Left renal cortex interstitium (tissue), 4 donors: ENCODE results near the gene B3GNT2. TPM values are rescaled to one million over a fixed set of nuclear protein-coding genes. Genes with fewer than 3 reads are reported as not detected.
"Not testable (repeated sequence)": the region's sequence is repeated elsewhere in the genome, so short reads cannot be mapped to it uniquely, and the experiment has no call there.

Experiments used
- DNase-seq, 4 donors: peaks; one replicate each; pipeline ENCODE4 v3.0.0-alpha.2; 2013; ENCODE audit warnings: low read depth in 4 of 4, low spot score in 2 of 4, missing footprints in 1 of 4
- polyA plus RNA-seq, 4 donors: library from polyadenylated mRNA; unstranded; fragments of 120-200 nt; gene quantifications; one replicate each; pipeline ENCODE4 v1.2.1, GENCODE V29; 2013; ENCODE audit not compliant: insufficient read length in 4 of 4

B3GNT2 gene
- polyA plus RNA-seq, 4 donors: 26.0 to 36.7 (median 32.6) TPM

DNA sequence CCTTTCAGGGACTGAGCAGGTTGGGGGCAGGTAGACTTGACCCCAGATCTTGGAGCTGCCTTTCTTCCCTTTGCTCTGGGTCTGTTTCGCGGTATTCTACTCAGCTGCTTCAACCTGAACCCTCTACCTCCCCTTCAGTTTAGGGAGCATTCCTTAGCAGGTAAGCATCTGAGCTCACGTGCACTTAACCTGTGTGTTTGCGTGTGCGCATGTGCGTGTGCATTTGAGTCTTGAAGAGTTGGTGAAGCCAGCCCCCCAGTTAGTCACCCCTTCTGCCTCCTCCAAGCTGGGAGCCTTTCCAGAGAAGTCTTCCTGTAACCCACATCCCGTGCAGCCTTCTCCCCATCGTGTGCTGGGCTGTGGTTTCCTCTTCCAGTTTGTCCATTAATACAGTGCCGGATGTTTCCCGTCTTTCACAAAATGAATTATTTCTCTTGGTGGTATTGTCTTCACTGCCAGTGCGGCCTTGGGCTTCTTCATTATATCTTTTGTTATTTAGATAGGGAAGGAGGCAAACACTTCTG is 33.2 kb downstream of the B3GNT2 start:
- no peak for DNase-seq

DNA sequence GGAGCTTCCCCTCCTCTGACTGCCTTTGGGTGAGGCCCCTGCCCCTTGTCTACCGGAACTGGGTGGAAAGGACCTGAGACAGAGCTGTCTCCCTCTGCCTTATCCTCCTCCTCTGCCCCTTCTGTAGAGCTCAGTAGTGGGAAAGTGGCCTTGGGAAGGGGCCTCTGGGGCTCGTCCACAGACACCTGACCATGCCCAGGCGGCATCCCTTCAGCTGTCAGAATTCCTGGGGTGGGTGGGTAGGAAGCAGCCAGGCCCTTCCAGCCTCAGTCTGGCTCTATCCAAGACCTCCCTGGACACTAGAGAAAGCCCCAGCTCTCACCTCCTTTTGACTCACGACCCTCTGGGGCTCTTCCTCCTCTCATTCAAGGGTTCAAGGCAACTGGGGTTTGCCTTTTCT is 35.6 kb downstream of the B3GNT2 start:
- no peak for DNase-seq

DNA sequence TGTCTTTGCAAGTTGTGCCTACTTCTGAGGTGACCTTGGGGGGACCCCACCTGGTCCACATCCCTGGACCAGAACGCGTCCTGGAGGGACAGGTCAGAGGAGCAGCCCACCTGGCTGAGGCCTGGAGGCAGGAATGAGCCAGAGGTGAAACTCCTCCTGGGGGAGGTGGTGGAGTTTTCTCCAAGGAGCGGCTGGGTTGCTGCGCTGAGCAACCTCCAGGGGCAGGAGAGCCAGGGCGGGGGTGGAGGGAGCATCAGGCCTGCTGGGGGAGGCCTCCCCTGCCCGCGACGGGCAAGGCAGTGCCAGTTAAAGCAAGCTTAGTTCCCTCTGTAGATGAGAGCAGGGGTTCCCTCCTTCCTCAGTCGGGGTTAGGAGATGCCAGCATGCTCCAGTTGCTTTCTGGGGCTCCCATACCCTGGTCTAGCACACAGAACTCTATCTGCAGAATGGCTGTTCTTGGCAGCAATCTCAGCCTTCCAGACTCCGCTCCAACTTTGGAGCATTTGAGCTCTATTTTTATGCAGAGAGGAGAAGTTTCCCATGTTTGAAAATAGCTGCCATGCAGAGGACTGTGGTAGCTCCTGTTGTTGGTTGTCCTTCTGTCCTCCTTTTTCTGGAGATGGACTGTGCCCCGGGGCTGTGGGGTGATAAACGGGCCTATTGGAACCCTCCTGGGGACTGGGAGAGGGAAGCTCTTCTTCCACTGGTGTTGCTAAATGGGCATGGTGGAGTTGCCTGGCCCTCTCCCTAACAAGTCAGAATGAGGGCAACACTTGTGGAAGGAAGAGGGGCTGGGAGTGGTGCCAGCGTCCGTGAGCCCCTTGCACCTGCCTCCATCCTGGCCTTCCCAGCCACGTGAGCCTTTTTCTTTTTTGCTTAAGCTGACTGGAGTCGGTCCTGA is 39.1 kb downstream of the B3GNT2 start:
- no peak for DNase-seq

DNA sequence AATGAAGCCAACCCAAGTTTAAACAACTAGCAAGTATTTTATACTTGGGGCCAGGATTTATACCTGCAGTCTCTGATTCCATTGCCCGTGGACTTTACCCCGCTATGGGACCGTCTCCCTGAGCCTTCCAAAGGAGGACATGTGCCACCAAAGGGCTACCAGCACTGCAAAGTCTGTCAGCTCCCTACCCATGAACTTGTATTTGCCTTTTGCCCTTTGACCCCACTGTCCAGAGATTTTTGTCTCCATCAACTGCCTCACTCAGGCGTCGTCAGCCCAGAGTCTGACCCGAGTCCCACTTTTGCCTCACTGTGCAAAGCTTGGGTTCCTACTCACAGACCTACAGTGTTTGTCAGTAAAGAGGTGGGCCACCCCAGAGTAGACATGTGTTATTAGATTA is 40.6 kb downstream of the B3GNT2 start:
- no peak for DNase-seq

DNA sequence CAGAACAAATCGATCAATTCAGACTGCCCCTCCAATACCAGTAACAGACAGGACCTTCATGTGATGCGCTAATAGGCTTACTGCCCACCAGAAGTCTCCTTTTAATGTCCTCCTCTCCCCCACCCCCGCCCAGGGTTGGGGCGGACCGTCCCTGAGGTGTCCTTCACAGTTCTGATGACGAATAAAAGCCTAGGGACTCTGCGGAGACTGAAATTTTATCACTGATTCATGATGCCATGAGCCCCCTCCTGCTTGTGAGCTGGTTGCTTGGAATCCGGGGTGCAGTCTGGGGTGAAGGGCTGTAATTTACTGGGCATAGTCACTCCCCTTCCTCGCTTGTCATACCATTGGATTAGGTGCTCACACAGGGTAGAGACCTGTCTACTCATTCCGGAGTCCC is 42.3 kb downstream of the B3GNT2 start:
- no peak for DNase-seq

DNA sequence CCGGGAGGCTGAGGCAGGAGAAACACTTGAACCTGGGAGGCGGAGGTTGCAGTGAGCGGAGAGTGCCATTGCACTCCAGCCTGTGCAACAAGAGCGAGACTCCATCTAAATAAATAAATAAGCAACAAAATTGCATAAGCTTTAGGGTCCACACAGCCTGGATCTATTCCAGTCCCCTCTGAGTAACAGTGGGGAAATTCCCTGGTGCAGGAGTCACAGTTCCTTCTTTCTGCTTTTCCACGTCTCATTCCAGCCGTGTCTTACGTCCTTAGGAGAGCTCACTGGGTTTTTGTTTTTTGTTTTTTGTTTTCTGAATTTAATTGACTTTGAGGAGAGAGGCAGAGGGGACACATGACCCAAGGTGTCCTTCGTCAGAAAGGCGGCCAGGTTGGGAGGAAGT is 44.6 kb downstream of the B3GNT2 start:
- no peak for DNase-seq

DNA sequence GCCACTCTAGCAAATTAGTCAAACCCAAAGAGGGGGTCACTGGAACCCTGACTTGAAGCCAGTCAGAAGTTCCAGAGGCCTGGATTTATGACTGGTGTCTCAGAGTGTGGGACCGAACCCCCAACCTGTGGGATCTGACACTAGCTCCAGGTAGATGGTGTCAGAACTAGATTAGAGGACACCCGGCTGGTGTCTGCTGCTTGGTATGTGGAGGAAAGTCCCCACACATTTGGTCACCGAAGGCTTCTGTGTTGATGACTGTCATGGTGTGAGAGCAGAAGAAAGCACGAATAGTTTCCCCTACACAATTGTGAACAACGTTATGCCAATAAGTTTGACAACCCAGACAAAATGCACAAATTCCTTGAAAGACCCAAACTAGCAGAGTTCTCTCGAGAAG is 48.1 kb downstream of the B3GNT2 start:
- no peak for DNase-seq

DNA sequence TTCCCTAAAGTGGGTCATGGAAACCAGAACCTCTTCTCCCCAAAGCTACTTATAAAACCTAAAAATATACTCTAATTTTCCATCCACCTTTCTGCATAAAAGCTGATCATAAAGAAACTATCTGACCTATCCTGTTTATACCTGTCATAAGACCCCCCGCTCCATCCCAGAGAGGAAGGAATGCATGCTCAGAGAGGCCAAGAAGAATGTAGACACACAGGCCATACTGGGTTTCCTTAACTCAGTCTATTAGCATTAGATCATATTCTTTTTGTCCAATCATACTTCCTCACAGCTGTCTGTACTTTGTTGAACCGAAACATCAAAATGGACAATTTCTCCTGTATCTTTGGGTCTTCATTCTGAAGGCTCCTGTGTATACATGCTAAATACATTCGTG is 52.3 kb downstream of the B3GNT2 start:
- DNase-seq: no peak

DNA sequence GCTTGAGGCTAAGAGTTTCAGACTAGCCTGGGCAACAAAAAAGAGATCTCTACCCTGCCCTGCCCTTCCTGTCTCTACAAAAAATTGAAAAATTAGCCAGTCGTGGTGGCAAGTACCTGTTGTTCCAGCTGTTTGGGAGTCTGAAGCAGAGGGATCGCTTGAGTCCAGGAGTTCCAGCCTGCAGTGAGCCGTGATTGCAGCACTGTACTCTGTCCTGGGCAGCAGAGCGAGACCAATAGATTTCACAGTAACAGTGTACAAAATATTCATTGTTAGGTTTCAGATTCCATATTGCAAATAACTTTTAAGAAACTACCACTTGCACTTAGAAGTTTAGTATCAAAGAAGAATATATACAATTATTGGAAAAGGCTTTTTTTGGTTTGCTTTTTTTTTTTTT is 54.3 kb downstream of the B3GNT2 start:
- DNase-seq: no peak

DNA sequence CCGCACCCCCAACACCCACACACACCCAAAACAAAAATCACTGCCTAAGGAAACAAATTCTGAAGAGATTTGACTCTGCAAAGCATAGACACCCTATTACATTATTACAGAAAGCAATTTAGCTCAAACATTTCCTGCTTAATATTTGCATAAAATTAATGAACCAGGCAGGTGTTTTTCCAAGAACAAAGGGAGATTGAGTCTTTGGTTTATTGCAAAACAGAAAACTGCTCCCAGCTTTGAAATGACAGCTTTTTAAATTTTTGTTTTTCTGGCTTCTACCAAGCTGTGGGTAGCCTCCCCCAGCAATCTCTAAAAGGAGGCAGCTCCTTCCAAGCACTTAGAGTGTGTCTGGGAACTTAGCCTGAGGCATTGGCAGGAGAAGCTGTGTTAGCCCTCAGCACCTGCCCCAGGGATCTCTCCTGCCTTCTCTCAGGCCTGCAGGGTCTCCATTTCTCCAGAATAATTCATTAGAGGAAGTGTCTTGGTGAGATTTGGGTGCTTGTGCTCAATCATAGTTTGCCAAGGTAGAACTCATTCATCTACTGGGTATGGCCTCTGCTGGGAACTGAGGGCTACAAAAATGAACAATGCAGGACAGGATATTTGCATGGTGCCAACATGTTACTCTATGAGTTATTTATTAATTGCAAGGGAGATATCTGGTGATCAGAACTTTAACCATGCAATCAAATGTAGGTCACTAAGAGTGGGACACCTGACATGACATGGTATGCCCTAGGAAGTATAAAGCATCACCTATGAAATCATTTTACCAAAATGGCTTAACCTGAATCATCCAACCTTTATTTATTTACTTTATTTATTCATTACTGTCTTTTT is 58.7 kb downstream of the B3GNT2 start:
- DNase-seq: no peak

DNA sequence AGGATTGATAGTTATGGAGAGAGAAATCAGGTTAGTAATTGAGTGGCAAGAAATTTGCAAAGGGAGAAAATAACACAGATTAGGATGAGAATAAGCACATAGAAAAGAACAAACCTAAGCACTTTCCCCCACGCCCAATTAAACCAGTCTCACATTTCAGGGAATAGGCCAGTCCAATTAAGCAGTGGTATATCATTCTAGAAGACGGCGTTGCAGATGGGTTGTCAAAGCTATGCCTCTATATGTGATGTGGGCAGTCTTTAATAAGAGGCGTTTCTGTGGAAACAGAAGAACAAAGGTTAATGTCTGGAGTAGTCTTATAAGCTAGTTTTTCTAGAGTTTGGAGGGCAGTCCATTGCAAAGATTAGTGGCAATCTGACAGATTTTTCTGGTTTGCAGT is 61.6 kb downstream of the B3GNT2 start:
- DNase-seq: no peak

DNA sequence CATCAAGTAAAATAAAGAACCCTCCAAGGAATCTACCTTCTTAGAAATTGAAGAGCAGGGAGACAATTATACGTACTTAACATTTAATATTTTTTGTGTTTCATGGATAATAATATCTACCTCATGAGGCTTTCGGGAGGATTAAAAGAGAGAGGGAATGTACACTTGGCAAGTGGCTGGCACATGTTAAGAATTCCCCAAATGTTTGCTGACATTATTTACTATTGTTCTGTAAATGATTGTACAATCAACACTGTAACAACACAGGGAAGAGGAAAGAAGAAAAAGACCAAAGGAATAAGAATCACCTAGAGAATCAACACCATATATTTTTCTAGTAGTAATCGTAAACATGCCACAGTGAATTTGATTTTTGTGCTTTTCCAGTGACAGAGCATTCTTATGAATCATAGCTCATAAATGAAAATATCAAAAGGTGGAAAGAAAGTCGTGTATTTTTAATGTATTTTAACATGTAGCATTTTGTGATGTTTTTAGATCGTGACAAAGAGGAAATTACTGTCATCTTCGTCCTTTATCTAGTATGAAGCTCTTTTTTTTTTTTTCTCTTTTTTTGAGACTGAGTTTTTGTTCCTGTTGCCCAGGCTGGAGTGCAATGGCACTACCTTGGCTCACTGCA is 67.3 kb downstream of the B3GNT2 start:
- DNase-seq: no peak

DNA sequence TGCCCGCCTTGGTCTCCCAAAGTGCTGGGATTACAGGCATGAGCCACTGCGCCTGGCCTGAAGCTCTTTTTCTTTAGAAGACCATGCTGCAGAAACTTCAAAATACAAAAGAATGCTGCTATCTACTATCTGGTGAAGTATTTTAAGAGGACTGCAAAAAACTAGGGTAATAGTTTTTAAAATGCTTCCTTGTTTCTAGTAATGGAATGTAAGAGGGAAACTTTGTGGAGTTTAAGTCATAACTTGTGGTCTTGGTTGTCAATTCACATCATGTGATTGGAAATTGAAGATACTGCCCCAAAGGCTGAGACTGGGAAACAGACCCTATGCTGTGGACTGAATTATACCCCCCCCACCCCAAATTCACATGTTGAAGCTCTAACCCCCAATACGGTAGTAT is 68.3 kb downstream of the B3GNT2 start:
- DNase-seq: no peak

DNA sequence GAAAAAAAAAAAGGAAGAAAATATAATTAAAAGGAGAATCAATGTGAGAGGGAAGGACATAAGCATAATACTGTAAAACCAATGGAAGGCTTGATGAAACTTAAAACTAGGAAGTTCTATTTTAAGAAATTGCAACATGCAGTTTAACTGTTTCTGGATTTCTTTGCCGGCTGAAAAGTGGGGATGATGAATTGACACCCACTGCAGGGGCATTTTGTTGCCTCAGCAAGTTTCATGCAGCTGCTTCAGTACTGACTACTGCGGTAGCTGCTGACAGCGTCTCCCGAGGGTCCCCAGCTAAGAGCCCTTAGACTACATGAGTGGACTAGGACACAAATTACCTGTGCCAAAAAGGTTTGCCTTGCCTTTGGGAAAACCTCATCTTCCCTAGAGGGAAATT is 69.2 kb downstream of the B3GNT2 start:
- DNase-seq: no peak

DNA sequence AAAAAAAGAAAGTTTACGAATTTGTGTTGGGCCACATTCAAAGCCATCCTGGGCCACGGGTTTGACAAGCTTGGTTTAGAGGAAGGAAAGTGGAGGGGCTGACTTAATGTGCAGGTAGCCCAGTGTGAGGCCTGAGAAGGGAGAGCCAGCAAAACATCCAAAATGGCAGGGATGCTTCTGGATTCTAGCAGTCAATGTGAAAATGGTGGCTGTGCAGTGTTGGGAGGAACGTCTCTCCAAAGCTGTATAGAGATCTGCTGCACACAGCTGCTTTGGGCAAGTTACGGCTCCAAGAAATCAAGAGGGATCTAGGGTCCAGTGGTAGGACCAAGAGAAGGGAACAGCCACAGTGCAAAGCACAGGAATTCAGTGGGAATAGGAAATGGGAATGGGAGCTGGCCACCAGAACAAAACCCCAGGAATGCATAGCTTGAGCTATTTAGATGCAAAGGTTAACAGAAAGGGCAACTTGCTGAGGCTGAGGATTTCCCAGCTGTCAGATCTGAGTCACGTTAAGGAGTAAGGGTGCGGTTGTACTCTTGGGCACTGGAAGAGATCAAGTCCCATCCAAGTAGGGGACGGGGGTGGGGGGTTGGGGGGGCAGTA is 70.6 kb downstream of the B3GNT2 start:
- no peak for DNase-seq

DNA sequence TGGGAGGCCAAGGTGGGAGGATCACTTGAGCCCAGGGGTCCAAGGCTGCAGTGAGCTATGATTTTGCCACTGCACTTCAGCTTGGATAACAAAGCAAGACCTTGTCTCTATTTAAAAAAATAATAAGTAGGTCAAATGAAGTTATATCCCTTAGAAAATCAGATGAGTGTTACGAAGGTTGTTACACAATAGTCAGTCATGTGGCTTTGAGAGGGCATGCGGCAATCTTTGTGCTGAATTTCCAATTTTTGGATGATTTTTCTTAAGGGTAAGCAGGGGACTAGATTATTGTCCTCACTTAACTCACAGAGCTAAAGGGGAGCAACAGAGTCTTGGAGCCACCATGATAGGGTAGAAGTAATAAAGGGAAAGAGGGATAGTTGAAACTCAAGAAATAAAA is 71.8 kb downstream of the B3GNT2 start:
- no peak for DNase-seq

DNA sequence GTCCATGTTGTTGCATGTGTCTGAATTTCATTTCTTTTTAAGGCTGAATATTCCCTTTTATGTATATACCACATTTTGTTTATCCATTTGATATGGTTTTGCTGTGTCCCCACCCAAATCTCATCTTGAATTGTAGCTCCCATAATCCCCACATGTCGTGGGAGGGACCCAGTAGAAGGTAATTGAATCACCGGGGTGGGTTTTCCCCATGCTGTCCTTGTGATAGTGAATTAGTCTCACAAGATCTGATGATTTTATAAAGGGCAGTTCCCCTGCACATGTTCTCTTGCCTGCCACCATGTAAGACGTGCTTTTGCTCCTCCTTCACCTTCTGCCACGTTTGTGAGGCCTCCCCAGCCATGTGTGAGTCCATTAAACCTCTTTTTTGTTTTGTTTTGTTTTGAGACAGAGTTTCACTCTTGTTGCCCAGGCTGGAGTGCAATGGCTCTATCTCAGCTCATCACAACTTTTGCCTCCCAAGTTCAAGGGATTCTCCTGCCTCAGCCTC is 72.8 kb downstream of the B3GNT2 start:
- DNase-seq: not testable (repeated sequence)

DNA sequence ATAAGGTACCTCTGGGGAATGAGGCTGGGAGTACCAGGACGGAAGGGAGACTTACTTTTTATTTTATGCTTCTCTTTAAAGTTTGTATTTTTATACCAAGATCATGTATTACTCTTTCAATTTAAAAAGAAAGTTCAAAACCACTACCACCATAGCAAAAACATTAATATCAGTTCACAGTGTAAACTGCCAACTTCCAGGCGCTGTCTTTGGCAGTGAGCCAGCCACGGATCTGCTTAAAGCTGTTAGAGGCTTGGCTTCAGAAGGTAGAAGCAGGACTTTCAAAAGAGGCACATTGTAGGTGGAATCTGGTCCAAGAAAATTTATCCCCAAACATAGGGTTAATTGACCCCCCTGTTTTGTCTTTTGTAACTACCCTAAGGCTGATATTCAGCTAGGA is 74.8 kb downstream of the B3GNT2 start:
- no peak for DNase-seq
